WTC11 (cell line): ENCODE results near the gene SLC10A1. TPM values are rescaled to one million over a fixed set of nuclear protein-coding genes. Genes with fewer than 3 reads are reported as not detected.

ENCODE experiments used
- ATAC-seq: fragments of 200-7000 bp; cut with Tn5 transposase; 2 replicates; pipeline ENCODE4 v1.10.0; 2021; ENCODE audit warnings: mild to moderate bottlenecking, moderate library complexity
- CTCF ChIA-PET: fragments of 300-600 bp; sonication (Branson Sonifier 250); formaldehyde crosslinking; loops from one replicate; lab custom pipeline; 2021; ENCODE audit warnings: antibody characterized with exemption; lab: Charles Lee
- POLR2A ChIA-PET: fragments of 350-600 bp; sonication (Branson Sonifier 250); formaldehyde crosslinking; loops from one replicate; lab custom pipeline; 2021; ENCODE audit warnings: antibody characterized with exemption; lab: Charles Lee
- DNase-seq: peaks from one replicate; pipeline ENCODE4 v3.0.0; 2021; ENCODE audit warnings: low spot score
- H3K27ac Mint-ChIP-seq: 2 replicates; pipeline ENCODE4 v1.8.0; 2021; ENCODE audit warnings: mixed read lengths
- H3K27me3 Mint-ChIP-seq: 2 replicates; pipeline ENCODE4 v1.8.0; 2021; ENCODE audit warnings: low read depth, mild to moderate bottlenecking, moderate library complexity, mixed read lengths
- H3K36me3 Mint-ChIP-seq: 2 replicates; pipeline ENCODE4 v1.8.0; 2021; ENCODE audit warnings: mixed read lengths
- H3K4me1 Mint-ChIP-seq: 2 replicates; pipeline ENCODE4 v1.8.0; 2022; ENCODE audit warnings: mixed read lengths
- H3K4me3 Mint-ChIP-seq: 2 replicates; pipeline ENCODE4 v1.8.0; 2021; ENCODE audit warnings: mild to moderate bottlenecking, moderate library complexity, mixed read lengths
- H3K9me3 Mint-ChIP-seq: 2 replicates; pipeline ENCODE4 v1.8.0; 2021; ENCODE audit warnings: mixed read lengths
- CREB1 ChIP-seq: sonication (generic); formaldehyde crosslinking; IDR thresholded peaks from 2 replicates; pipeline ENCODE4 v1.8.0; 2023; ENCODE audit warnings: mild to moderate bottlenecking, missing genetic modification reagents
- ELF4 ChIP-seq: sonication (generic); formaldehyde crosslinking; IDR thresholded peaks from 2 replicates; pipeline ENCODE4 v1.8.1; 2022; ENCODE audit warnings: low read depth, mild to moderate bottlenecking, moderate library complexity, missing genetic modification reagents
- GABPB1 ChIP-seq: sonication (generic); formaldehyde crosslinking; IDR thresholded peaks from 2 replicates; pipeline ENCODE4 v1.8.1; 2023; ENCODE audit warnings: mild to moderate bottlenecking, missing genetic modification reagents
- MXD4 ChIP-seq: fragments of 250-450 bp; sonication (Bioruptor Pico); IDR thresholded peaks from 2 replicates; pipeline ENCODE4 v1.8.0; 2021; ENCODE audit warnings: mild to moderate bottlenecking, moderate library complexity, borderline replicate concordance
- SP1 ChIP-seq: sonication (generic); formaldehyde crosslinking; conservative IDR thresholded peaks from 2 replicates; pipeline ENCODE4 v1.8.1; 2022; ENCODE audit warnings: missing genetic modification reagents
- TEAD1 ChIP-seq: sonication (generic); formaldehyde crosslinking; IDR thresholded peaks from 2 replicates; pipeline ENCODE4 v1.8.0; 2022; ENCODE audit warnings: mild to moderate bottlenecking, missing genetic modification reagents
- ZBTB21 ChIP-seq: sonication (generic); formaldehyde crosslinking; IDR thresholded peaks from 2 replicates; pipeline ENCODE4 v1.8.1; 2023; ENCODE audit warnings: mild to moderate bottlenecking, missing genetic modification reagents, borderline replicate concordance
- ZNF232 ChIP-seq: sonication (generic); formaldehyde crosslinking; IDR thresholded peaks from 2 replicates; pipeline ENCODE4 v1.8.0; 2022; ENCODE audit warnings: mild to moderate bottlenecking, missing genetic modification reagents
- ZNF263 ChIP-seq: sonication (generic); formaldehyde crosslinking; IDR thresholded peaks from 2 replicates; pipeline ENCODE4 v1.8.1; 2022; ENCODE audit warnings: low read depth, mild to moderate bottlenecking, moderate library complexity, missing genetic modification reagents
- ZNF416 ChIP-seq: fragments of 250-450 bp; sonication (Bioruptor Pico); IDR thresholded peaks from 2 replicates; pipeline ENCODE4 v1.9.0; 2021; ENCODE audit warnings: mild to moderate bottlenecking, inconsistent platforms
- total RNA-seq: library from RNA; stranded (reverse); gene quantifications from 3 replicates; pipeline ENCODE4 v1.2.3, GENCODE V29; 2021
- TF ChIP-seq, protein P1 (sequence below): sonication (generic); formaldehyde crosslinking; IDR thresholded peaks from 2 replicates; pipeline ENCODE4 v1.8.1; 2023; ENCODE audit warnings: mild to moderate bottlenecking, missing genetic modification reagents, borderline replicate concordance
- TF ChIP-seq, protein P2 (sequence below): sonication (generic); formaldehyde crosslinking; IDR thresholded peaks from 2 replicates; pipeline ENCODE4 v1.8.1; 2023; ENCODE audit warnings: mild to moderate bottlenecking, moderate library complexity, missing genetic modification reagents
- TF ChIP-seq, protein P3 (sequence below): sonication (generic); formaldehyde crosslinking; IDR thresholded peaks from 2 replicates; pipeline ENCODE4 v1.8.1; 2022; ENCODE audit warnings: low read depth, missing genetic modification reagents, borderline replicate concordance
- TF ChIP-seq, protein P4 (sequence below): sonication (generic); formaldehyde crosslinking; conservative IDR thresholded peaks from 2 replicates; pipeline ENCODE4 v1.8.1; 2023; ENCODE audit warnings: mild to moderate bottlenecking, low read depth, missing genetic modification reagents, moderate library complexity
- TF ChIP-seq, protein P5 (sequence below): sonication (generic); formaldehyde crosslinking; IDR thresholded peaks from 2 replicates; pipeline ENCODE4 v1.8.0; 2022; ENCODE audit warnings: mild to moderate bottlenecking, missing genetic modification reagents
- TF ChIP-seq, protein P6 (sequence below): sonication (generic); formaldehyde crosslinking; IDR thresholded peaks from 2 replicates; pipeline ENCODE4 v1.8.1; 2022; ENCODE audit warnings: low read depth, mild to moderate bottlenecking, moderate library complexity, missing genetic modification reagents, borderline replicate concordance

The SLC10A1 gene
- total RNA-seq, 1 experiment from 2014 or later, result 0.09 TPM

DNA sequence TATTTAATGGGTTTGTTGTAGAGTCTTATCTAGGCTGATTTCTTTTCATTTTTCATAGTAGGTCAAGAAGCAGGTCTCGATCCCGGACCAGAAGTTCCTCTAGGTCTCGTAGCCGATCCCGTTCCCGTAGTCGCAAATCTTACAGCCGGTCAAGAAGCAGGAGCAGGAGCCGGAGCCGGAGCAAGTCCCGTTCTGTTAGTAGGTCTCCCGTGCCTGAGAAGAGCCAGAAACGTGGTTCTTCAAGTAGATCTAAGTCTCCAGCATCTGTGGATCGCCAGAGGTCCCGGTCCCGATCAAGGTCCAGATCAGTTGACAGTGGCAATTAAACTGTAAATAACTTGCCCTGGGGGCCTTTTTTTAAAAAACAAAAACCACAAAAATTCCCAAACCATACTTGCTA is 25.9 kb downstream of the SLC10A1 start (continued):
- TF ChIP-seq, protein P1, sequence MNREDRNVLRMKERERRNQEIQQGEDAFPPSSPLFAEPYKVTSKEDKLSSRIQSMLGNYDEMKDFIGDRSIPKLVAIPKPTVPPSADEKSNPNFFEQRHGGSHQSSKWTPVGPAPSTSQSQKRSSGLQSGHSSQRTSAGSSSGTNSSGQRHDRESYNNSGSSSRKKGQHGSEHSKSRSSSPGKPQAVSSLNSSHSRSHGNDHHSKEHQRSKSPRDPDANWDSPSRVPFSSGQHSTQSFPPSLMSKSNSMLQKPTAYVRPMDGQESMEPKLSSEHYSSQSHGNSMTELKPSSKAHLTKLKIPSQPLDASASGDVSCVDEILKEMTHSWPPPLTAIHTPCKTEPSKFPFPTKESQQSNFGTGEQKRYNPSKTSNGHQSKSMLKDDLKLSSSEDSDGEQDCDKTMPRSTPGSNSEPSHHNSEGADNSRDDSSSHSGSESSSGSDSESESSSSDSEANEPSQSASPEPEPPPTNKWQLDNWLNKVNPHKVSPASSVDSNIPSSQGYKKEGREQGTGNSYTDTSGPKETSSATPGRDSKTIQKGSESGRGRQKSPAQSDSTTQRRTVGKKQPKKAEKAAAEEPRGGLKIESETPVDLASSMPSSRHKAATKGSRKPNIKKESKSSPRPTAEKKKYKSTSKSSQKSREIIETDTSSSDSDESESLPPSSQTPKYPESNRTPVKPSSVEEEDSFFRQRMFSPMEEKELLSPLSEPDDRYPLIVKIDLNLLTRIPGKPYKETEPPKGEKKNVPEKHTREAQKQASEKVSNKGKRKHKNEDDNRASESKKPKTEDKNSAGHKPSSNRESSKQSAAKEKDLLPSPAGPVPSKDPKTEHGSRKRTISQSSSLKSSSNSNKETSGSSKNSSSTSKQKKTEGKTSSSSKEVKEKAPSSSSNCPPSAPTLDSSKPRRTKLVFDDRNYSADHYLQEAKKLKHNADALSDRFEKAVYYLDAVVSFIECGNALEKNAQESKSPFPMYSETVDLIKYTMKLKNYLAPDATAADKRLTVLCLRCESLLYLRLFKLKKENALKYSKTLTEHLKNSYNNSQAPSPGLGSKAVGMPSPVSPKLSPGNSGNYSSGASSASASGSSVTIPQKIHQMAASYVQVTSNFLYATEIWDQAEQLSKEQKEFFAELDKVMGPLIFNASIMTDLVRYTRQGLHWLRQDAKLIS (CRISPR knock-in tag), result no peak
- TF ChIP-seq, protein P2, sequence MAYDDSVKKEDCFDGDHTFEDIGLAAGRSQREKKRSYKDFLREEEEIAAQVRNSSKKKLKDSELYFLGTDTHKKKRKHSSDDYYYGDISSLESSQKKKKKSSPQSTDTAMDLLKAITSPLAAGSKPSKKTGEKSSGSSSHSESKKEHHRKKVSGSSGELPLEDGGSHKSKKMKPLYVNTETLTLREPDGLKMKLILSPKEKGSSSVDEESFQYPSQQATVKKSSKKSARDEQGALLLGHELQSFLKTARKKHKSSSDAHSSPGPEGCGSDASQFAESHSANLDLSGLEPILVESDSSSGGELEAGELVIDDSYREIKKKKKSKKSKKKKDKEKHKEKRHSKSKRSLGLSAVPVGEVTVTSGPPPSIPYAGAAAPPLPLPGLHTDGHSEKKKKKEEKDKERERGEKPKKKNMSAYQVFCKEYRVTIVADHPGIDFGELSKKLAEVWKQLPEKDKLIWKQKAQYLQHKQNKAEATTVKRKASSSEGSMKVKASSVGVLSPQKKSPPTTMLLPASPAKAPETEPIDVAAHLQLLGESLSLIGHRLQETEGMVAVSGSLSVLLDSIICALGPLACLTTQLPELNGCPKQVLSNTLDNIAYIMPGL (CRISPR knock-in tag), result no peak
- no peak for TF ChIP-seq TEAD1 (CRISPR knock-in tag)

DNA sequence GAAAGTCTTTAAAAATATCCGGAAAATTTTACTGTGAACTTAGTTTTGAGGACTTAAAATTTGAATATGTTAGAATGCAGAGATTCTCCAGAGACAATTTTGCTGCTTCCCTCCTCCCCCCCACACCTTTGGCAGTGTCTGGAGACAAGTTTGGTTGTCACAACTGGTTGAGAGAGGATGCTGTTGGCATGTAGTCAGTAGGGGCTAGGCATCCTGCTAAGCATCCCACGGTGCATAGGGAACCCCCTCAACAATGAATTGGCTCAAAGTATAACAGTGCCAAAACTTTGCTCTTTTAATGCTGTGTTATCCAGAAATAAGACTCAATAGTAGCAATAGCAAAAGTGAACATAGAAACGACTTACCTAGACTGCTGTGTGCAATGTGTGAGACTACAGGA is 26.5 kb downstream of the SLC10A1 start:
- ChIA-PET CTCF (no interaction called here), POLR2A (no interaction called here)
- ATAC-seq, result no peak
- Mint-ChIP-seq H3K4me1 (peaks cover 27% of the 10 kb centered on the region), H3K9me3 (peaks cover 4% of the 10 kb centered on the region; the same call in 1 of the 2 replicates), H3K4me3 (no peak overlapping the region), H3K36me3 (peaks cover 76% of the 10 kb centered on the region), H3K27me3 (no peaks in the 10 kb centered on the region), H3K27ac (no peak overlapping the region)
- no peak for TF ChIP-seq ZBTB21 (CRISPR knock-in tag)
- TF ChIP-seq, protein P3, sequence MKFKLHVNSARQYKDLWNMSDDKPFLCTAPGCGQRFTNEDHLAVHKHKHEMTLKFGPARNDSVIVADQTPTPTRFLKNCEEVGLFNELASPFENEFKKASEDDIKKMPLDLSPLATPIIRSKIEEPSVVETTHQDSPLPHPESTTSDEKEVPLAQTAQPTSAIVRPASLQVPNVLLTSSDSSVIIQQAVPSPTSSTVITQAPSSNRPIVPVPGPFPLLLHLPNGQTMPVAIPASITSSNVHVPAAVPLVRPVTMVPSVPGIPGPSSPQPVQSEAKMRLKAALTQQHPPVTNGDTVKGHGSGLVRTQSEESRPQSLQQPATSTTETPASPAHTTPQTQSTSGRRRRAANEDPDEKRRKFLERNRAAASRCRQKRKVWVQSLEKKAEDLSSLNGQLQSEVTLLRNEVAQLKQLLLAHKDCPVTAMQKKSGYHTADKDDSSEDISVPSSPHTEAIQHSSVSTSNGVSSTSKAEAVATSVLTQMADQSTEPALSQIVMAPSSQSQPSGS, result no peak
- no peak for TF ChIP-seq GABPB1 (CRISPR knock-in tag)
- no peak for TF ChIP-seq MXD4 (CRISPR knock-in tag)
- TF ChIP-seq, protein P4, sequence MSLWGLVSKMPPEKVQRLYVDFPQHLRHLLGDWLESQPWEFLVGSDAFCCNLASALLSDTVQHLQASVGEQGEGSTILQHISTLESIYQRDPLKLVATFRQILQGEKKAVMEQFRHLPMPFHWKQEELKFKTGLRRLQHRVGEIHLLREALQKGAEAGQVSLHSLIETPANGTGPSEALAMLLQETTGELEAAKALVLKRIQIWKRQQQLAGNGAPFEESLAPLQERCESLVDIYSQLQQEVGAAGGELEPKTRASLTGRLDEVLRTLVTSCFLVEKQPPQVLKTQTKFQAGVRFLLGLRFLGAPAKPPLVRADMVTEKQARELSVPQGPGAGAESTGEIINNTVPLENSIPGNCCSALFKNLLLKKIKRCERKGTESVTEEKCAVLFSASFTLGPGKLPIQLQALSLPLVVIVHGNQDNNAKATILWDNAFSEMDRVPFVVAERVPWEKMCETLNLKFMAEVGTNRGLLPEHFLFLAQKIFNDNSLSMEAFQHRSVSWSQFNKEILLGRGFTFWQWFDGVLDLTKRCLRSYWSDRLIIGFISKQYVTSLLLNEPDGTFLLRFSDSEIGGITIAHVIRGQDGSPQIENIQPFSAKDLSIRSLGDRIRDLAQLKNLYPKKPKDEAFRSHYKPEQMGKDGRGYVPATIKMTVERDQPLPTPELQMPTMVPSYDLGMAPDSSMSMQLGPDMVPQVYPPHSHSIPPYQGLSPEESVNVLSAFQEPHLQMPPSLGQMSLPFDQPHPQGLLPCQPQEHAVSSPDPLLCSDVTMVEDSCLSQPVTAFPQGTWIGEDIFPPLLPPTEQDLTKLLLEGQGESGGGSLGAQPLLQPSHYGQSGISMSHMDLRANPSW (CRISPR knock-in tag), result no peak
- TF ChIP-seq, protein P5, sequence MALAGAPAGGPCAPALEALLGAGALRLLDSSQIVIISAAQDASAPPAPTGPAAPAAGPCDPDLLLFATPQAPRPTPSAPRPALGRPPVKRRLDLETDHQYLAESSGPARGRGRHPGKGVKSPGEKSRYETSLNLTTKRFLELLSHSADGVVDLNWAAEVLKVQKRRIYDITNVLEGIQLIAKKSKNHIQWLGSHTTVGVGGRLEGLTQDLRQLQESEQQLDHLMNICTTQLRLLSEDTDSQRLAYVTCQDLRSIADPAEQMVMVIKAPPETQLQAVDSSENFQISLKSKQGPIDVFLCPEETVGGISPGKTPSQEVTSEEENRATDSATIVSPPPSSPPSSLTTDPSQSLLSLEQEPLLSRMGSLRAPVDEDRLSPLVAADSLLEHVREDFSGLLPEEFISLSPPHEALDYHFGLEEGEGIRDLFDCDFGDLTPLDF (CRISPR knock-in tag), result no peak
- TF ChIP-seq CREB1 (CRISPR knock-in tag), result no peak
- TF ChIP-seq SP1 (CRISPR knock-in tag), result no peak
- TF ChIP-seq, protein P6, sequence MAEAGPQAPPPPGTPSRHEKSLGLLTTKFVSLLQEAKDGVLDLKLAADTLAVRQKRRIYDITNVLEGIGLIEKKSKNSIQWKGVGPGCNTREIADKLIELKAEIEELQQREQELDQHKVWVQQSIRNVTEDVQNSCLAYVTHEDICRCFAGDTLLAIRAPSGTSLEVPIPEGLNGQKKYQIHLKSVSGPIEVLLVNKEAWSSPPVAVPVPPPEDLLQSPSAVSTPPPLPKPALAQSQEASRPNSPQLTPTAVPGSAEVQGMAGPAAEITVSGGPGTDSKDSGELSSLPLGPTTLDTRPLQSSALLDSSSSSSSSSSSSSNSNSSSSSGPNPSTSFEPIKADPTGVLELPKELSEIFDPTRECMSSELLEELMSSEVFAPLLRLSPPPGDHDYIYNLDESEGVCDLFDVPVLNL (CRISPR knock-in tag), result no peak
- TF ChIP-seq ELF4 (CRISPR knock-in tag), result no peak
- no peak for TF ChIP-seq ZNF232 (CRISPR knock-in tag)
- TF ChIP-seq ZNF263, result no peak
- TF ChIP-seq ZNF416 (CRISPR knock-in tag), result no peak
- DNase-seq, result no peak
